WTC11 (cell line): ENCODE data around the gene STON2.

Source experiments
- ATF1 ChIP-seq: sonication (generic); formaldehyde crosslinking; IDR thresholded peaks from 2 replicates; pipeline ENCODE4 v1.8.1; 2023; ENCODE audit warnings: mild to moderate bottlenecking, moderate library complexity, missing genetic modification reagents
- ATF2 ChIP-seq: sonication (generic); formaldehyde crosslinking; IDR thresholded peaks from 2 replicates; pipeline ENCODE4 v1.8.1; 2022; ENCODE audit warnings: low read depth, missing genetic modification reagents, borderline replicate concordance
- CTCF ChIP-seq: fragments of 200-600 bp; IDR thresholded peaks from 2 replicates; pipeline ENCODE4 v1.8.0; 2022; ENCODE audit warnings: antibody characterized with exemption
- E2F1 ChIP-seq: sonication (generic); formaldehyde crosslinking; IDR thresholded peaks from 2 replicates; pipeline ENCODE4 v1.8.0; 2022; ENCODE audit warnings: mild to moderate bottlenecking, missing genetic modification reagents
- ELF4 ChIP-seq: sonication (generic); formaldehyde crosslinking; IDR thresholded peaks from 2 replicates; pipeline ENCODE4 v1.8.1; 2022; ENCODE audit warnings: low read depth, mild to moderate bottlenecking, moderate library complexity, missing genetic modification reagents
- FOXK1 ChIP-seq: sonication (generic); formaldehyde crosslinking; IDR thresholded peaks from 2 replicates; pipeline ENCODE4 v1.8.0; 2022; ENCODE audit warnings: mild to moderate bottlenecking, moderate library complexity, missing genetic modification reagents
- JUN ChIP-seq: sonication (generic); formaldehyde crosslinking; IDR thresholded peaks from 2 replicates; pipeline ENCODE4 v1.8.0; 2023; ENCODE audit warnings: mild to moderate bottlenecking, missing genetic modification reagents
- MXD4 ChIP-seq: fragments of 250-450 bp; sonication (Bioruptor Pico); IDR thresholded peaks from 2 replicates; pipeline ENCODE4 v1.8.0; 2021; ENCODE audit warnings: mild to moderate bottlenecking, moderate library complexity, borderline replicate concordance
- SMAD3 ChIP-seq: sonication (generic); formaldehyde crosslinking; IDR thresholded peaks from 2 replicates; pipeline ENCODE4 v1.8.0; 2022; ENCODE audit warnings: missing genetic modification reagents, mild to moderate bottlenecking, borderline replicate concordance
- TP53 ChIP-seq: sonication (generic); formaldehyde crosslinking; IDR thresholded peaks from 2 replicates; pipeline ENCODE4 v1.8.1; 2023; ENCODE audit warnings: mild to moderate bottlenecking, missing genetic modification reagents
- USF2 ChIP-seq: sonication (generic); formaldehyde crosslinking; IDR thresholded peaks from 2 replicates; pipeline ENCODE4 v1.8.1; 2023; ENCODE audit warnings: mild to moderate bottlenecking, missing genetic modification reagents, moderate library complexity
- ZBTB43 ChIP-seq: sonication (generic); formaldehyde crosslinking; IDR thresholded peaks from 2 replicates; pipeline ENCODE4 v1.8.1; 2023; ENCODE audit warnings: mild to moderate bottlenecking, missing genetic modification reagents
- TF ChIP-seq, protein P1 (sequence below): sonication (generic); formaldehyde crosslinking; IDR thresholded peaks from 2 replicates; pipeline ENCODE4 v1.8.0; 2022; ENCODE audit warnings: mild to moderate bottlenecking, missing genetic modification reagents

- TF ChIP-seq FOXK1 (CRISPR knock-in tag), result no peak
- no peak for TF ChIP-seq CTCF
- TF ChIP-seq, protein P1, sequence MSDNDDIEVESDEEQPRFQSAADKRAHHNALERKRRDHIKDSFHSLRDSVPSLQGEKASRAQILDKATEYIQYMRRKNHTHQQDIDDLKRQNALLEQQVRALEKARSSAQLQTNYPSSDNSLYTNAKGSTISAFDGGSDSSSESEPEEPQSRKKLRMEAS (CRISPR knock-in tag), result no peak
- no peak for TF ChIP-seq ATF2
- no peak for TF ChIP-seq ZBTB43 (CRISPR knock-in tag)
- no peak for TF ChIP-seq ATF1 (CRISPR knock-in tag)
- no peak for TF ChIP-seq E2F1 (CRISPR knock-in tag)
- TF ChIP-seq JUN (CRISPR knock-in tag), result no peak
- TF ChIP-seq MXD4, result no peak
- TF ChIP-seq TP53, result no peak
- no peak for TF ChIP-seq USF2
- no peak for TF ChIP-seq SMAD3 (CRISPR knock-in tag)
- no peak for TF ChIP-seq ELF4 (CRISPR knock-in tag)
These were observed 56.4 kb downstream of the STON2 start for GRCh38 chr14:81343701-81344100.
